Measurements from ENCODE around the gene FBF1.
"Not testable (repeated sequence)": the region's sequence is repeated elsewhere in the genome, so short reads cannot be mapped to it uniquely, and the experiment has no call there.

Gene FBF1

DNA sequence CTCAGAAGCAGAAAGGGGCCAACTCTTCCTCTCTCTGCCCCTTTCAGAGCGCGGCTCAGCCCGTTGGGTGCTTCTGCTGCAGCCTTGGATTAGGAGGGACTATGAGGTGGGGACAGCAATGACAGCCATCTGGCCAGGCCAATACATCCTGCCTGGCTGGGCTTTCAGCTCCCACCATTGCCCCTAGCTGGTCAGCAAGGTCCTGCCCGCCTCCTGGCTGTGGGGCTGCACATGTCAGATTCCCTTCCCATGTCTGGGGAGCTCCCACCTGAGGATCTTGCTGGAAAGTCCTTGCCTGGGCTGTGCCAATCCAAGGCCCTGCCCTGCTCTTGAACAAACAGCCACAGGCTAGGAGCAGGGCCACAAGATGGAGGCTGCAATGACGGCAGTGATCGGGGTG, 52.4 kb downstream of the FBF1 start:
- no peak overlapping the region for H3K4me3 ChIP-seq (ENCODE audit: low read length)
- no peak for DNase-seq (ENCODE audit: low read depth)

DNA sequence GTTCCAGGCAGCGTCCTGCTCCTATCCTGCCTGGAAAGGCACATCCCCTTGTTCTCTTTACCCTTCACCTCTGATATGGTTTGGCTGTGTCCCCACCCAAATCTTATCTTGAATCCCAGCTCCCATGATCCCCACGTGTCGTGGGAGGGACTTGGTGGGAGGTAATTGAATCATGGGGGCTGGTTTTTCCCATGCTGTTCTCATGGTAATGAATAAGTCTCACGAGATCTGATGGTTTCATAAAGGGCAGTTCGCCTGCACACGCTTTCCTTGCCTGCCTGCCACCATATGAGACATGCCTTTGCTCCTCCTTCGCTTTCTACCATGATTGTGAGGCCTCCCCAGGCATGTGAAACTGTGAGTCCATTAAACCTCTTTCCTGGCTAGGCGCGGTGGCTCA, 55.0 kb downstream of the FBF1 start:
- DNase-seq (ENCODE audit: low read depth); H3K4me3 ChIP-seq (ENCODE audit: low read length): not testable (repeated sequence)

More for the DNA sequence above, 52.4 kb downstream of the FBF1 start:
- no peak for TF ChIP-seq CTCF (conservative IDR thresholded peaks at IDR 0.05; ENCODE audit: low read depth, low read length)

DNA sequence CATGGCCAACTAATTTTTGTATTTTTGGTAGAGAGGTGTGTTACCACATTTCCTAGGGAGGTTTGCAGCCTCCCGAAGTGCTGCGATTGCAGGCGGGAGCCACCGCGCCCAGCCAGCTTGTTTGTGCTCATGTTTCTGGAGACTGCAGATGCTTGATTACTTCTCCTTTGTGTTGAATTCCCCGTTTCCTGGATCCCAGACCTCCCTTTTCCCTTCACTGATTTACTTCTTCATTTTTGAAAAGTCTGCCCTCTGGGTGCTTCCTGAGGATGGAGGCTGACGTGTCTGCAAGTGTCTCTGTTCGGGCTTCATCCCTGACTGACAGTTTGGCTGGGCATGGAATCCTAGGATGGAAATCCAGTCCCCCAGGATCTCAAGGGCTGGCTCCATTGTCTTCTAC, 55.4 kb downstream of the FBF1 start:
- H3K4me3 ChIP-seq (ENCODE audit: low read length), result no peak overlapping the region
- DNase-seq (ENCODE audit: low read depth), result no peak
- TF ChIP-seq CTCF (conservative IDR thresholded peaks at IDR 0.05; ENCODE audit: low read depth, low read length), result no peak

DNA sequence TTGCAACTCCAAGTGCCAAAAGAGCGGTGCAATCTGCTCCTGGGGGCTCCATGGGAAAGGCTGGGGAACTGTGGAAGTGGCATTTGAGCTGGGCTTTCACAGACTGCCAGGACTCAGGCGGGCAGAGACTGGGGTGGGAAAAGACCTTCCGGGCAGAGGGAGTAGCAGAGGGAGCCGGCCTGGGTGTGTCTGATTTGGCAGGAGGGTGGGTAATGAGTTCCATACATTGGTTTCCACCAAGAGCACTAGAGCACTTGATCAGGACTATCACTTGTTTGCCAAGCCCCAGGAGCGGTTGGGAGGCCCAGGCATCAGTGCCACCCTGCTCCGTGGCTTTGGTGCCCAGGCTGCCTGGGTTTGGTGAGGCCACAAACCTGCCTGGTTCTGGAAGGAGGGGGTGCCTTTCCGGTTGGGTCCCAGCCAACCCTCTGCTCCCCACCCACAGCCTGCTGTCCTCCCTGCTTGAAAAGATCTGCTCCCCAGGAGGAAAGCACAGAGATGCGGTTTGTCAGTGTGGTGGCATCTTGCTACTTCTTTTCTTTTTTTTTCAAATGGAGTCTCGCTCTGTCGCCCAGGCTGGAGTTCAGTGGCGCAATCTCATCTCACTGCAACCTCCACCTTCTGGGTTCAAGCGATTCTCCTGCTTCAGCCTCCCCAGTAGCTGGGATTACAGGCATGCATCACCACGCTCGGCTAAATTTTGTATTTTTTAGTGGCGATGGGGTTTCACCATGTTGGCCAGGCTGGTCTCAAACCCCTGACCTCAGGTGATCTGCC, 59.0 kb downstream of the FBF1 start:
- no peak for TF ChIP-seq CTCF (conservative IDR thresholded peaks at IDR 0.05; ENCODE audit: low read depth, low read length)
- no peak for DNase-seq (ENCODE audit: low read depth)
- no peak overlapping the region for H3K4me3 ChIP-seq (ENCODE audit: low read length)

DNA sequence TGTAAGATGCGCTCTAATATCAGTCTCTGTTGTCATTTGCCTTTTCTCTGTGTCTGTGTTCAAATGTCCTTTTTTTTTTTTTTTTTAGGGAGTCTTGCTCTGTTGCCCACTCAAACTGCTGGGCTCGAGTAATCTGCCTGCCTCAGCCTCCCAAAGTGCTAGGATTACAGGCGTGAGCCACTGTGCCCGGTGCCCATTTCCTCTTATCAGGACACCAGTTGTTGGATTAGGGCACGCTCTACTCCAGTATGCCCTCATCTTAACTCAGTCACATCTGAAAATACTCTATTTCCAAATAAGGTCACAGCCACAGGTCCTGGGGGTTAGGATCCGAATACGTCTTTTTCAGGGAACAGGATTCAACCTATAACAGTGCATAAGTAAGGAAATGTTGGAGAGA, 60.6 kb downstream of the FBF1 start:
- H3K4me3 ChIP-seq (ENCODE audit: low read length), result no peak overlapping the region
- DNase-seq (ENCODE audit: low read depth), result no peak
- no peak for TF ChIP-seq CTCF (conservative IDR thresholded peaks at IDR 0.05; ENCODE audit: low read depth, low read length)

- H3K4me3 ChIP-seq (ENCODE audit: low read length), result peak within 1 kb of the TSS; percentile 75
- DNase-seq (ENCODE audit: low read depth), result no peak
- peak; percentile 21 for TF ChIP-seq CTCF (conservative IDR thresholded peaks at IDR 0.05; ENCODE audit: low read depth, low read length)
These were observed 62.5 kb downstream of the FBF1 start, which contains the start of gene TRIM47 for GRCh38 chr17:75878174-75878998. TRIM47 (minus strand) TSS chr17:75878581; CDS start chr17:75878548, 33 bp downstream.

DNA sequence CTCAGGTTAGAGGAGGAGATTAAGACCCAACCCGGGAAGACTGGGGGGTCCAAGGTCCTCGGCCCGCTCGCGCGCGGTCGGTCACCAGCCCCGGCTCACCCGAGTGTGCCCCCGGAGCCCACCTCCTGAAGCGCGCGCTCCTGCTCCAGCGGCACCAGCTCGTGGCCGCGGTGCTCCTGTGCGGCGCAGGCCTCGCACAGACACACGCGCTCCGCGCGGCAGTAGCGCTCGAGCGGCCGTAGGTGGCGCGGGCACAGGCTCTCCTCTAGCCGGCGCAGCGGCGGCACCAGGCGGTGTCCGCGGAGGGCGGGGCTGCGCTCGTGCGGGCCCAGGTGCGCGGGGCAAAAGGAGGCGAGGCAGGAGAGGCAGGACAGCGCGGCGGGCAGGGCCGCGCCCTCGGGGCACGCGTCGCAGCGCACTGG, 63.1 kb downstream of the FBF1 start:
- DNase-seq (ENCODE audit: low read depth), result no peak
- peak overlapping the region; percentile 75 for H3K4me3 ChIP-seq (ENCODE audit: low read length)
- peak; percentile 51 for TF ChIP-seq CTCF (conservative IDR thresholded peaks at IDR 0.05; ENCODE audit: low read depth, low read length)
